Measurements from ENCODE around the gene SLC35G1. TPM values are rescaled to one million over a fixed set of nuclear protein-coding genes. Genes with fewer than 3 reads are reported as not detected.

SLC35G1 gene
- total and polyA plus RNA-seq, 5 donors from 2014 or later = 3.3 to 6.4 (median 5.8) TPM

- H3K9me3 ChIP-seq (ENCODE audit: control insufficient read depth in 2 of 2, low read length in 2 of 2) = no peaks in the 10 kb centered on the region
- H3K9me3 Mint-ChIP-seq = peaks cover 0 to 2% (median 0%) of the 10 kb centered on the region in 7 donors
- no peak overlapping the region for H3K27ac ChIP-seq (ENCODE audit: insufficient read depth, low read length, poor library complexity, severe bottlenecking)
- peaks cover 4% of the 10 kb centered on the region for H3K36me3 ChIP-seq (ENCODE audit: control insufficient read depth, insufficient read depth, low read length)
- ATAC-seq (ENCODE audit: low read depth in 2 of 2) (no peak), DNase-seq (no peak)
- H3K27me3 Mint-ChIP-seq = peaks cover 4% of the 10 kb centered on the region
- peaks cover 25% of the 10 kb centered on the region for H3K4me1 ChIP-seq (ENCODE audit: control insufficient read depth, insufficient read depth, low read length, poor library complexity, severe bottlenecking)
- peaks cover 16 to 54% (median 39%) of the 10 kb centered on the region in 4 donors for H3K4me1 Mint-ChIP-seq
- H3K4me3 Mint-ChIP-seq = peak overlapping the region in 3 of 4 donors; percentile 54 to 88 (median 70)
- peaks cover 21% of the 10 kb centered on the region for H3K36me3 Mint-ChIP-seq
- peak overlapping the region in 2 of 3 donors; percentile 23 to 80 for H3K27ac Mint-ChIP-seq
- H3K27me3 ChIP-seq (ENCODE audit: control insufficient read depth, insufficient read depth, low read length) = no peaks in the 10 kb centered on the region
- peak overlapping the region; percentile 4 for H3K4me3 ChIP-seq (ENCODE audit: low read depth, low read length)
Observed at GRCh38 chr10:93897070-93897780, 3.4 kb downstream of the SLC35G1 start.

GRCh38 chr10:93899109-93899508, 5.3 kb downstream of the SLC35G1 start:
- Histone ChIP-seq H3K4me3 (ENCODE audit: low read depth, low read length) (no peak overlapping the region), H3K9me3 (ENCODE audit: control insufficient read depth in 2 of 2, low read length in 2 of 2) (no peaks in the 10 kb centered on the region), H3K36me3 (ENCODE audit: control insufficient read depth, insufficient read depth, low read length) (peaks cover 4% of the 10 kb centered on the region), H3K27me3 (ENCODE audit: control insufficient read depth, insufficient read depth, low read length) (no peaks in the 10 kb centered on the region), H3K4me1 (ENCODE audit: control insufficient read depth, insufficient read depth, low read length, poor library complexity, severe bottlenecking) (peaks cover 25% of the 10 kb centered on the region), H3K27ac (ENCODE audit: insufficient read depth, low read length, poor library complexity, severe bottlenecking) (no peak overlapping the region)
- H3K4me1 Mint-ChIP-seq = peaks cover 16 to 50% (median 37%) of the 10 kb centered on the region in 4 donors
- H3K36me3 Mint-ChIP-seq = peaks cover 24% of the 10 kb centered on the region
- no peak overlapping the region for H3K4me3 Mint-ChIP-seq
- no peak overlapping the region for H3K27ac Mint-ChIP-seq
- H3K9me3 Mint-ChIP-seq = peaks cover 0 to 1% (median 0%) of the 10 kb centered on the region in 7 donors
- no peaks in the 10 kb centered on the region for H3K27me3 Mint-ChIP-seq
- no peak for ATAC-seq (ENCODE audit: low read depth in 2 of 2)
- DNase-seq = no peak

GRCh38 chr10:93903051-93903450, 9.3 kb downstream of the SLC35G1 start:
- no peak overlapping the region for H3K4me3 Mint-ChIP-seq
- Histone ChIP-seq H3K9me3 (ENCODE audit: control insufficient read depth in 2 of 2, low read length in 2 of 2) (no peaks in the 10 kb centered on the region), H3K4me1 (ENCODE audit: control insufficient read depth, insufficient read depth, low read length, poor library complexity, severe bottlenecking) (peaks cover 21% of the 10 kb centered on the region), H3K4me3 (ENCODE audit: low read depth, low read length) (no peak overlapping the region), H3K36me3 (ENCODE audit: control insufficient read depth, insufficient read depth, low read length) (peaks cover 4% of the 10 kb centered on the region), H3K27me3 (ENCODE audit: control insufficient read depth, insufficient read depth, low read length) (no peaks in the 10 kb centered on the region), H3K27ac (ENCODE audit: insufficient read depth, low read length, poor library complexity, severe bottlenecking) (no peak overlapping the region)
- peaks cover 37% of the 10 kb centered on the region for H3K36me3 Mint-ChIP-seq
- H3K4me1 Mint-ChIP-seq = peaks cover 13 to 47% (median 26%) of the 10 kb centered on the region in 4 donors
- H3K27me3 Mint-ChIP-seq = no peaks in the 10 kb centered on the region
- DNase-seq (no peak), ATAC-seq (ENCODE audit: low read depth in 2 of 2) (no peak)
- H3K9me3 Mint-ChIP-seq = peaks cover 0 to 1% (median 0%) of the 10 kb centered on the region in 7 donors
- H3K27ac Mint-ChIP-seq = peak overlapping the region in 1 of 3 donors; percentile 45

GRCh38 chr10:93904901-93905300, 11.1 kb downstream of the SLC35G1 start:
- Histone ChIP-seq H3K4me1 (ENCODE audit: control insufficient read depth, insufficient read depth, low read length, poor library complexity, severe bottlenecking) (peaks cover 21% of the 10 kb centered on the region), H3K36me3 (ENCODE audit: control insufficient read depth, insufficient read depth, low read length) (peaks cover 4% of the 10 kb centered on the region), H3K9me3 (ENCODE audit: control insufficient read depth in 2 of 2, low read length in 2 of 2) (no peaks in the 10 kb centered on the region), H3K27ac (ENCODE audit: insufficient read depth, low read length, poor library complexity, severe bottlenecking) (no peak overlapping the region), H3K27me3 (ENCODE audit: control insufficient read depth, insufficient read depth, low read length) (no peaks in the 10 kb centered on the region), H3K4me3 (ENCODE audit: low read depth, low read length) (no peak overlapping the region)
- DNase-seq = no peak
- Mint-ChIP-seq H3K36me3 (peaks cover 32% of the 10 kb centered on the region), H3K4me3 (peak overlapping the region in 1 of 4 donors; percentile 36), H3K27me3 (no peaks in the 10 kb centered on the region), H3K9me3 (peaks cover 0 to 1% (median 0%) of the 10 kb centered on the region in 7 donors), H3K4me1 (peaks cover 8 to 48% (median 20%) of the 10 kb centered on the region in 4 donors), H3K27ac (peak overlapping the region in 2 of 3 donors; percentile 50 to 92)
- no peak for ATAC-seq (ENCODE audit: low read depth in 2 of 2)

- Mint-ChIP-seq H3K4me1 (peaks cover 8 to 46% (median 19%) of the 10 kb centered on the region in 4 donors), H3K27me3 (no peaks in the 10 kb centered on the region), H3K27ac (peak overlapping the region; percentile 86 to 93 (median 91)), H3K36me3 (peaks cover 30% of the 10 kb centered on the region), H3K4me3 (peak overlapping the region in 3 of 4 donors; percentile 53 to 77 (median 70)), H3K9me3 (peaks cover 0 to 1% (median 0%) of the 10 kb centered on the region in 7 donors)
- Histone ChIP-seq H3K27me3 (ENCODE audit: control insufficient read depth, insufficient read depth, low read length) (no peaks in the 10 kb centered on the region), H3K4me3 (ENCODE audit: low read depth, low read length) (peak overlapping the region; percentile 60), H3K27ac (ENCODE audit: insufficient read depth, low read length, poor library complexity, severe bottlenecking) (no peak overlapping the region), H3K9me3 (ENCODE audit: control insufficient read depth in 2 of 2, low read length in 2 of 2) (no peaks in the 10 kb centered on the region), H3K4me1 (ENCODE audit: control insufficient read depth, insufficient read depth, low read length, poor library complexity, severe bottlenecking) (peaks cover 21% of the 10 kb centered on the region), H3K36me3 (ENCODE audit: control insufficient read depth, insufficient read depth, low read length) (no peaks in the 10 kb centered on the region)
- ATAC-seq (ENCODE audit: low read depth in 2 of 2) (peak; percentile 70 to 84), DNase-seq (peak in 2 of 3 donors; percentile 29 to 41)
Observed at GRCh38 chr10:93907059-93907458, 13.3 kb downstream of the SLC35G1 start.

GRCh38 chr10:93911866-93912265, 18.1 kb downstream of the SLC35G1 start:
- DNase-seq (no peak), ATAC-seq (ENCODE audit: low read depth in 2 of 2) (no peak)
- H3K4me1 ChIP-seq (ENCODE audit: control insufficient read depth, insufficient read depth, low read length, poor library complexity, severe bottlenecking) = peaks cover 5% of the 10 kb centered on the region
- Mint-ChIP-seq H3K9me3 (peaks cover 0 to 1% (median 0%) of the 10 kb centered on the region in 7 donors), H3K4me3 (no peak overlapping the region), H3K27me3 (no peaks in the 10 kb centered on the region), H3K27ac (peak overlapping the region in 1 of 3 donors; percentile 17), H3K4me1 (peaks cover 8 to 19% (median 8%) of the 10 kb centered on the region in 4 donors), H3K36me3 (peaks cover 20% of the 10 kb centered on the region)
- H3K4me3 ChIP-seq (ENCODE audit: low read depth, low read length) = no peak overlapping the region
- H3K27ac ChIP-seq (ENCODE audit: insufficient read depth, low read length, poor library complexity, severe bottlenecking) = no peak overlapping the region
- H3K9me3 ChIP-seq (ENCODE audit: control insufficient read depth in 2 of 2, low read length in 2 of 2) = no peaks in the 10 kb centered on the region
- no peaks in the 10 kb centered on the region for H3K36me3 ChIP-seq (ENCODE audit: control insufficient read depth, insufficient read depth, low read length)
- H3K27me3 ChIP-seq (ENCODE audit: control insufficient read depth, insufficient read depth, low read length) = no peaks in the 10 kb centered on the region

GRCh38 chr10:93912444-93912843, 18.7 kb downstream of the SLC35G1 start:
- DNase-seq (no peak), ATAC-seq (ENCODE audit: low read depth in 2 of 2) (no peak)
- H3K4me3 ChIP-seq (ENCODE audit: low read depth, low read length) = no peak overlapping the region
- H3K27me3 Mint-ChIP-seq = no peaks in the 10 kb centered on the region
- H3K4me1 Mint-ChIP-seq = peaks cover 2 to 14% (median 3%) of the 10 kb centered on the region in 4 donors
- H3K36me3 Mint-ChIP-seq = peaks cover 17% of the 10 kb centered on the region
- H3K27ac Mint-ChIP-seq = no peak overlapping the region
- no peak overlapping the region for H3K27ac ChIP-seq (ENCODE audit: insufficient read depth, low read length, poor library complexity, severe bottlenecking)
- peaks cover 1% of the 10 kb centered on the region for H3K4me1 ChIP-seq (ENCODE audit: control insufficient read depth, insufficient read depth, low read length, poor library complexity, severe bottlenecking)
- H3K9me3 ChIP-seq (ENCODE audit: control insufficient read depth in 2 of 2, low read length in 2 of 2) = no peaks in the 10 kb centered on the region
- no peak overlapping the region for H3K4me3 Mint-ChIP-seq
- H3K36me3 ChIP-seq (ENCODE audit: control insufficient read depth, insufficient read depth, low read length) = no peaks in the 10 kb centered on the region
- H3K9me3 Mint-ChIP-seq = no peaks in the 10 kb centered on the region
- H3K27me3 ChIP-seq (ENCODE audit: control insufficient read depth, insufficient read depth, low read length) = no peaks in the 10 kb centered on the region
